Calu3 (cell line): Measurements from ENCODE around the gene GHR. TPM values are rescaled to one million over a fixed set of nuclear protein-coding genes. Genes with fewer than 3 reads are reported as not detected.

ENCODE experiments used
- BruUV-seq: library from RNA; stranded (reverse); fragments of 400-500 nt; replicated peaks from 2 replicates; lab custom pipeline; 2021; lab: Mats Ljungman, UMichigan
- CTCF ChIA-PET: fragments of 300-600 bp; sonication (Branson Sonifier 250); formaldehyde crosslinking; loops from one replicate; lab custom pipeline; 2022; ENCODE audit warnings: antibody characterized with exemption; lab: Charles Lee
- DNase-seq: peaks from one replicate; pipeline ENCODE4 v3.0.0; 2022
- H3K27ac Mint-ChIP-seq: one replicate; pipeline ENCODE4 v1.8.0; 2022; ENCODE audit warnings: mixed read lengths; ENCODE audit not compliant: unreplicated experiment
- H3K27me3 Mint-ChIP-seq: one replicate; pipeline ENCODE4 v1.8.0; 2022; ENCODE audit warnings: mixed read lengths; ENCODE audit not compliant: unreplicated experiment
- H3K36me3 Mint-ChIP-seq: one replicate; pipeline ENCODE4 v1.8.0; 2022; ENCODE audit warnings: mild to moderate bottlenecking, moderate library complexity, mixed read lengths; ENCODE audit not compliant: insufficient read depth, unreplicated experiment
- H3K4me1 Mint-ChIP-seq: one replicate; pipeline ENCODE4 v1.8.0; 2022; ENCODE audit warnings: mild to moderate bottlenecking, low read depth, mixed read lengths; ENCODE audit not compliant: unreplicated experiment
- H3K4me3 Mint-ChIP-seq: one replicate; pipeline ENCODE4 v1.8.0; 2022; ENCODE audit warnings: mild to moderate bottlenecking, low read depth, moderate library complexity, mixed read lengths; ENCODE audit not compliant: unreplicated experiment
- H3K9me3 Mint-ChIP-seq: one replicate; pipeline ENCODE4 v1.8.0; 2022; ENCODE audit warnings: low read depth, mixed read lengths; ENCODE audit not compliant: unreplicated experiment
- intact Hi-C: fragments of 100-400 bp; cut with micrococcal nuclease; formaldehyde crosslinking; loops from one replicate; pipeline ENCODE4 v1.10.0; 2022; ENCODE audit not compliant: unreplicated experiment
- total RNA-seq: library from RNA; stranded (reverse); gene quantifications from 2 replicates; pipeline ENCODE4 v1.2.3, GENCODE V29; 2022
- TF ChIP-seq, protein P1 (sequence below): fragments of 200-600 bp; IDR thresholded peaks from one replicate; pipeline ENCODE4 v1.8.0; 2022; ENCODE audit warnings: antibody characterized with exemption; ENCODE audit not compliant: unreplicated experiment

GHR gene
- total RNA-seq, 1 experiment from 2014 or later: 0.45 TPM

- TF ChIP-seq, protein P1, sequence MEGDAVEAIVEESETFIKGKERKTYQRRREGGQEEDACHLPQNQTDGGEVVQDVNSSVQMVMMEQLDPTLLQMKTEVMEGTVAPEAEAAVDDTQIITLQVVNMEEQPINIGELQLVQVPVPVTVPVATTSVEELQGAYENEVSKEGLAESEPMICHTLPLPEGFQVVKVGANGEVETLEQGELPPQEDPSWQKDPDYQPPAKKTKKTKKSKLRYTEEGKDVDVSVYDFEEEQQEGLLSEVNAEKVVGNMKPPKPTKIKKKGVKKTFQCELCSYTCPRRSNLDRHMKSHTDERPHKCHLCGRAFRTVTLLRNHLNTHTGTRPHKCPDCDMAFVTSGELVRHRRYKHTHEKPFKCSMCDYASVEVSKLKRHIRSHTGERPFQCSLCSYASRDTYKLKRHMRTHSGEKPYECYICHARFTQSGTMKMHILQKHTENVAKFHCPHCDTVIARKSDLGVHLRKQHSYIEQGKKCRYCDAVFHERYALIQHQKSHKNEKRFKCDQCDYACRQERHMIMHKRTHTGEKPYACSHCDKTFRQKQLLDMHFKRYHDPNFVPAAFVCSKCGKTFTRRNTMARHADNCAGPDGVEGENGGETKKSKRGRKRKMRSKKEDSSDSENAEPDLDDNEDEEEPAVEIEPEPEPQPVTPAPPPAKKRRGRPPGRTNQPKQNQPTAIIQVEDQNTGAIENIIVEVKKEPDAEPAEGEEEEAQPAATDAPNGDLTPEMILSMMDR: no peak
- H3K4me1 Mint-ChIP-seq: no peaks in the 10 kb centered on the region
- no peaks in the 10 kb centered on the region for H3K36me3 Mint-ChIP-seq
- no peaks in the 10 kb centered on the region for H3K9me3 Mint-ChIP-seq
- no peak for DNase-seq
- BruUV-seq: no TSS peak
- intact Hi-C loops: no loop called here
- no peak overlapping the region for H3K27ac Mint-ChIP-seq
- CTCF ChIA-PET: interaction anchor here (0.7 kb wide), 1 partner anchor 9 kb away, joined by 3 read pairs; no protein-coding TSS in a partner anchor
- no peaks in the 10 kb centered on the region for H3K27me3 Mint-ChIP-seq
- H3K4me3 Mint-ChIP-seq: no peak overlapping the region
Observed at GRCh38 chr5:42507451-42508097, 84.3 kb downstream of the GHR start.

DNA sequence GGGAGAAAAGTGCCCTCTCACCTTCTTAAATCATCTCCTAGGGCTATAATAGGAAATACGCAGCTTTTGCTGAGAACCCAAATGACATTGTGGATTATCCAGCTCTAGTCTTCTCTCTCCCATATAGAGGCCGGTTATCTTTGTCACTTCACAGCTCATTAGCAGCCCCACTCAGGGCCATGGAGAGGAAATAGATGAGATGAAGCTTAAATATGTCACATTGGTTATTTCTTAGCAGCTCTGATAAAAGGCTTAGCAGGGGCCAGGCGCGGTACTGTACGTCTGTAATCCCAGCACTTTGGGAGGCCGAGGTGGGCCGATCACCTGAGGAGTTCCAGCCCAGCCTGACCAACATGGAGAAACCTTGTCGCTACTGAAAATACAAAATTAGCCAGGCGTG is 90.0 kb downstream of the GHR start:
- no peak overlapping the region for H3K4me3 Mint-ChIP-seq
- TF ChIP-seq, protein P1: no peak
- H3K4me1 Mint-ChIP-seq: no peaks in the 10 kb centered on the region
- no TSS peak for BruUV-seq
- no peaks in the 10 kb centered on the region for H3K9me3 Mint-ChIP-seq
- no peak overlapping the region for H3K27ac Mint-ChIP-seq
- intact Hi-C loops: loop anchor here (5.0 kb wide), 1 partner anchor 254 kb away; no protein-coding TSS in a partner anchor
- H3K27me3 Mint-ChIP-seq: no peaks in the 10 kb centered on the region
- CTCF ChIA-PET: no interaction called here
- no peak for DNase-seq
- no peaks in the 10 kb centered on the region for H3K36me3 Mint-ChIP-seq

- intact Hi-C loops: loop anchor here (5.0 kb wide), 2 partner anchors 253 to 373 kb away; no protein-coding TSS in a partner anchor
- H3K36me3 Mint-ChIP-seq: no peaks in the 10 kb centered on the region
- H3K4me3 Mint-ChIP-seq: no peak overlapping the region
- H3K27me3 Mint-ChIP-seq: peaks cover 2% of the 10 kb centered on the region
- no TSS peak for BruUV-seq
- CTCF ChIA-PET: interaction anchor here (0.8 to 1.4 kb wide), 2 partner anchors 69 to 375 kb away, joined by 4 to 5 read pairs; no protein-coding TSS in a partner anchor
- no peaks in the 10 kb centered on the region for H3K4me1 Mint-ChIP-seq
- H3K9me3 Mint-ChIP-seq: no peaks in the 10 kb centered on the region
- no peak for DNase-seq
- H3K27ac Mint-ChIP-seq: no peak overlapping the region
- TF ChIP-seq, protein P1: no peak
Observed at GRCh38 chr5:42514754-42515153, 91.5 kb downstream of the GHR start.

GRCh38 chr5:42515504-42515903 is 92.3 kb downstream of the GHR start:
- no TSS peak for BruUV-seq
- TF ChIP-seq, protein P1: no peak
- H3K4me1 Mint-ChIP-seq: no peaks in the 10 kb centered on the region
- intact Hi-C loops: loop anchor here (5.0 kb wide), 1 partner anchor 372 kb away; no protein-coding TSS in a partner anchor
- CTCF ChIA-PET: interaction anchor here (0.8 to 1.4 kb wide), 2 partner anchors 68 to 374 kb away, joined by 4 to 5 read pairs; no protein-coding TSS in a partner anchor
- peaks cover 10% of the 10 kb centered on the region for H3K27me3 Mint-ChIP-seq
- DNase-seq: no peak
- H3K9me3 Mint-ChIP-seq: no peaks in the 10 kb centered on the region
- H3K27ac Mint-ChIP-seq: no peak overlapping the region
- no peak overlapping the region for H3K4me3 Mint-ChIP-seq
- no peaks in the 10 kb centered on the region for H3K36me3 Mint-ChIP-seq
